ENCODE data around the gene NSG2.

NSG2 gene

DNA sequence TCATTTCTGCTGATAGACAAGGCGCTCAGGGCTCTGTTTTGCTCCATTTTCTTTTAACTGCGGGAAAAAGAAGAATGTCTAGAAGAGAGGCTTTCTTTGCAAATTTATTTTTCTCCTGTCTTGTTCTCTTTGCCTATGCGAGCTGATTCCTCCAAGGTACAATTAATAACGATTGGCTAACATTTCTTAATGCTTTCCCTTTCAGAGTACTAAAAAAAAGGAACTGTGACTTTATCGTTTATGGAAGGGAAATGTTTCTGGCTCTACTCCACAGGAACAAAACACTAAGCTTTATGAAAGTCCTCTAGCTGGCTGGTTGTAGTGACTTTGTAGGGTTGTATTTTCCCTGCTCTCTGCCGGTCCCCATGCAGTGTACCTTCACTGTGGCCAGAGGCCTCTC, 11.7 kb downstream of the NSG2 start:
- no peak overlapping the region for H3K4me3 ChIP-seq (ENCODE audit: low read depth, low read length)
- H3K9me3 ChIP-seq (ENCODE audit: control insufficient read depth, low read length): no peaks in the 10 kb centered on the region
- H3K4me1 ChIP-seq: no peaks in the 10 kb centered on the region
- H3K79me2 ChIP-seq: no peaks in the 10 kb centered on the region
- H3K9ac ChIP-seq: no peak overlapping the region
- H2AFZ ChIP-seq: no peak overlapping the region
- no peaks in the 10 kb centered on the region for H3K36me3 ChIP-seq (ENCODE audit: control insufficient read depth, insufficient read depth, low read length)
- TF ChIP-seq, protein P1, sequence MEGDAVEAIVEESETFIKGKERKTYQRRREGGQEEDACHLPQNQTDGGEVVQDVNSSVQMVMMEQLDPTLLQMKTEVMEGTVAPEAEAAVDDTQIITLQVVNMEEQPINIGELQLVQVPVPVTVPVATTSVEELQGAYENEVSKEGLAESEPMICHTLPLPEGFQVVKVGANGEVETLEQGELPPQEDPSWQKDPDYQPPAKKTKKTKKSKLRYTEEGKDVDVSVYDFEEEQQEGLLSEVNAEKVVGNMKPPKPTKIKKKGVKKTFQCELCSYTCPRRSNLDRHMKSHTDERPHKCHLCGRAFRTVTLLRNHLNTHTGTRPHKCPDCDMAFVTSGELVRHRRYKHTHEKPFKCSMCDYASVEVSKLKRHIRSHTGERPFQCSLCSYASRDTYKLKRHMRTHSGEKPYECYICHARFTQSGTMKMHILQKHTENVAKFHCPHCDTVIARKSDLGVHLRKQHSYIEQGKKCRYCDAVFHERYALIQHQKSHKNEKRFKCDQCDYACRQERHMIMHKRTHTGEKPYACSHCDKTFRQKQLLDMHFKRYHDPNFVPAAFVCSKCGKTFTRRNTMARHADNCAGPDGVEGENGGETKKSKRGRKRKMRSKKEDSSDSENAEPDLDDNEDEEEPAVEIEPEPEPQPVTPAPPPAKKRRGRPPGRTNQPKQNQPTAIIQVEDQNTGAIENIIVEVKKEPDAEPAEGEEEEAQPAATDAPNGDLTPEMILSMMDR (IDR thresholded peaks at IDR 0.05): no peak
- no peak overlapping the region for H3K4me2 ChIP-seq (ENCODE audit: low read length)
- H3K27me3 ChIP-seq (ENCODE audit: control insufficient read depth, insufficient read depth, low read length): no peaks in the 10 kb centered on the region
- H3K27ac ChIP-seq: no peak overlapping the region

DNA sequence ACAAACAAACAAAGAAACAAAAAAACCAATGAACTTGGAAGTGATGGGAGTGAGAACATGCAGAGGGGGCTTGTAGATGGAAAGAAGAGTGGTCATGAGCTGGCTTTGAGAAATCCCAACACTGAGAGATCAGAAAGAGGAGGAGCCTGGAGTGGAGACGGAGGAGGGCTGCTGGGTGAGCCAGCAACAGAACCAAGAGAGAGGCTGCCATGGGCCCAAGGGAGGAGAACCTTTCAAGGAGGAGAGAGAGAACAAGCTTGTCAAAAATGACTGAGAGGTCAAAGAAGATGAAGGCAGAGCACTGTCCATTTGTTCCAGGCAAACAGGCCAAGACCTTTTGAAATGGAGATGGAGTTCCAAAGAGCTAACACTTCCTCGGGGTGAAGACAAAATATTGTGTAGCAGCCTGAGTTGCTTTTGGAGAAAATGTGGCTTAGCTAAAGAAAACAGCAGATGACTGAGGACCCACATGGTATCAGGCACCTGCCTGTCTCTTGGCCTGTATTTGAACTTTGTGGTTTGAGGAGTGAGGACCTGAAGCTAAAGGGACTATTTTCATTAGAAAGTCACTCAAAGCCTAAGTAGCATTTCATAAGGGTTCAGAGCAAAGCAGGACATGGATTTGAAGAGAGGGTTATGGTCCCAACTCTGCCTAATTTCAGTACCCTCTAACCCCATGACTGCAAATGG, 13.1 kb downstream of the NSG2 start:
- no peak overlapping the region for H3K4me3 ChIP-seq (ENCODE audit: low read depth, low read length)
- H3K9ac ChIP-seq: no peak overlapping the region
- H3K9me3 ChIP-seq (ENCODE audit: control insufficient read depth, low read length): no peaks in the 10 kb centered on the region
- H3K79me2 ChIP-seq: no peaks in the 10 kb centered on the region
- no peaks in the 10 kb centered on the region for H3K36me3 ChIP-seq (ENCODE audit: control insufficient read depth, insufficient read depth, low read length)
- no peaks in the 10 kb centered on the region for H3K27me3 ChIP-seq (ENCODE audit: control insufficient read depth, insufficient read depth, low read length)
- H3K4me2 ChIP-seq (ENCODE audit: low read length): no peak overlapping the region
- no peak overlapping the region for H2AFZ ChIP-seq
- H3K4me1 ChIP-seq: no peaks in the 10 kb centered on the region
- no peak overlapping the region for H3K27ac ChIP-seq
- TF ChIP-seq, protein P1 (IDR thresholded peaks at IDR 0.05): no peak

DNA sequence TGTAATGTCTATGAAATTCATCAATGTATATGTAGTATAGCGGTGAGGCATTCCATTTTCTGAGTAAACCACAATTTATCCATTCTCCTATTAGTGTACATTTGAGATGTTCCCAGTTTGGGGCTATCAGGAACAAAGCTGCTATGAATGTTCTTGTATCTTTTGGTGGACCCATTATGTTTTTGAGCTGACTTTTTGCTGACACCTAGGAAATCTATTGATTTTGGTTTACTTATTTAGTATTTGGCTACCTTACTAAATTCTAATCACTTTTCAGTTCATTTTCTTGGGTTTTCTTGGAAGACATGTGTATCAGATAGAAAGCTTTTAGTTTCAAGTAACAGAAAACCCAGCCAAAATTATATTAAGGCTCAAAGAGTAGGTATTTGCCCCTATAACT, 13.7 kb downstream of the NSG2 start:
- Histone ChIP-seq H3K27ac (no peak overlapping the region), H2AFZ (no peak overlapping the region), H3K4me1 (no peaks in the 10 kb centered on the region), H3K36me3 (ENCODE audit: control insufficient read depth, insufficient read depth, low read length) (no peaks in the 10 kb centered on the region), H3K27me3 (ENCODE audit: control insufficient read depth, insufficient read depth, low read length) (no peaks in the 10 kb centered on the region), H3K9ac (no peak overlapping the region), H3K4me2 (ENCODE audit: low read length) (no peak overlapping the region), H3K9me3 (ENCODE audit: control insufficient read depth, low read length) (no peaks in the 10 kb centered on the region), H3K4me3 (ENCODE audit: low read depth, low read length) (no peak overlapping the region), H3K79me2 (no peaks in the 10 kb centered on the region)
- TF ChIP-seq, protein P1 (IDR thresholded peaks at IDR 0.05): no peak

DNA sequence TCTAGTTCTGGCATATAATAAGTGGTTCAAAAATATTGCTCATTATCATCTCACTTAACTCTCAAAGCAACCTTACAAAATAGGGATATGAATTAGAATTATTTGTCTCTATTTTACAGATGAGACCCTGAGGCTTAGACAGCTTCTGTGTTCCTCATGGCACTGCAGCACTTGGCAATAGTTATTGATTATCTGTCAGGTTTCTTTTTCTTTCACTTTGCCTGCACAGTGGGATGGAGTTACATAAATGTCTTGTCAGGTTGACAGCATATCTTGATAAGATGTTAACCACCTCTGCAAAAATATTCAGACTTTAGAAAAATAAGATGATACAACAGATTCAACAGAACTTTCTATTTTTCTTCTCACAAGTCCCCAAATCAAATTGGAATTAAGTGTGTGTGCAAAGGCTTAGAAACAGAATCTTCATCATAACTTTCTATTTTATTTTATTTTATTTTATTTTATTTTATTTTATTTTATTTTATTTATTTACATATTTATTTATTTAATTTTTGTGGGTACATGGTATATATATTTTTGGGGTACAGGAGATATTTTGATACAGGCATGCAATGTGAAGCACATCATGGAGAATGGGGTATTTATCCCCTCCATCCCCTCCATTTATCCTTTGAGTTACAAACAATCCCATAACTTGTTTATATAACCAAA, 17.7 kb downstream of the NSG2 start:
- TF ChIP-seq, protein P1 (IDR thresholded peaks at IDR 0.05): no peak
- no peaks in the 10 kb centered on the region for H3K36me3 ChIP-seq (ENCODE audit: control insufficient read depth, insufficient read depth, low read length)

More for the DNA sequence above, 17.7 kb downstream of the NSG2 start:
- Histone ChIP-seq H3K4me2 (ENCODE audit: low read length) (no peak overlapping the region), H3K9ac (no peak overlapping the region), H3K27ac (no peak overlapping the region), H3K79me2 (no peaks in the 10 kb centered on the region), H3K4me3 (ENCODE audit: low read depth, low read length) (no peak overlapping the region), H3K27me3 (ENCODE audit: control insufficient read depth, insufficient read depth, low read length) (no peaks in the 10 kb centered on the region), H3K9me3 (ENCODE audit: control insufficient read depth, low read length) (no peaks in the 10 kb centered on the region), H2AFZ (no peak overlapping the region), H3K4me1 (peaks cover 2% of the 10 kb centered on the region)

Measured in parathyroid adenoma (tissue), 2 donors.